DND-41 (cell line): ENCODE measurements around the gene MAPK13.
A peak's percentile ranks its signal among the peaks of the same experiment; 100 is the strongest.

Experiments used
- ATAC-seq: fragments of 200-7000 bp; cut with Tn5 transposase; 3 replicates; pipeline ENCODE4 v1.9.1; 2021; ENCODE audit warnings: low read depth; ENCODE audit not compliant: insufficient read depth
- DNase-seq: peaks from one replicate; pipeline ENCODE4 v3.0.0-alpha.2; 2020
- H2AFZ ChIP-seq: 2 replicates; pipeline ENCODE4 v1.6.0; 2012; ENCODE audit warnings: low read depth, low read length
- H3K27ac ChIP-seq: 2 replicates; pipeline ENCODE4 v1.5.1; 2012; ENCODE audit warnings: low read length, inconsistent platforms
- H3K27me3 ChIP-seq: fragments of 200-600 bp; sonication (generic); 2 replicates; pipeline ENCODE4 v1.6.0; 2012; ENCODE audit warnings: low read length, mild to moderate bottlenecking, inconsistent platforms; ENCODE audit not compliant: insufficient read depth, poor library complexity
- H3K36me3 ChIP-seq: 2 replicates; pipeline ENCODE4 v1.5.1; 2012; ENCODE audit warnings: low read length, inconsistent platforms; ENCODE audit not compliant: insufficient read depth
- H3K4me1 ChIP-seq: 2 replicates; pipeline ENCODE4 v1.5.1; 2012; ENCODE audit warnings: mild to moderate bottlenecking, low read length; ENCODE audit not compliant: insufficient read depth
- H3K4me2 ChIP-seq: 2 replicates; pipeline ENCODE4 v1.6.0; 2012; ENCODE audit warnings: mild to moderate bottlenecking, moderate library complexity, low read length, inconsistent platforms; ENCODE audit not compliant: insufficient read depth
- H3K4me3 ChIP-seq, 2 experiments: fragments of 200-600 bp in 1 of 2; shearing (Covaris generic) in 1 of 2; 2 replicates each; pipeline ENCODE4 v1.5.1; 2012 to 2016; ENCODE audit warnings: inconsistent platforms in 2 of 2, low read length in 2 of 2, mild to moderate bottlenecking in 2 of 2, low read depth in 1 of 2, moderate library complexity in 1 of 2
- H3K79me2 ChIP-seq: 2 replicates; pipeline ENCODE4 v1.6.0; 2012; ENCODE audit warnings: low read length, inconsistent platforms; ENCODE audit not compliant: insufficient read depth
- H3K9ac ChIP-seq: 2 replicates; pipeline ENCODE4 v1.6.0; 2012; ENCODE audit warnings: low read depth, mild to moderate bottlenecking, inconsistent platforms, low read length, moderate library complexity
- H3K9me3 ChIP-seq: 2 replicates; pipeline ENCODE4 v1.5.1; 2012; ENCODE audit warnings: low read length, moderate library complexity, mild to moderate bottlenecking, inconsistent platforms; ENCODE audit not compliant: insufficient read depth, severe bottlenecking
- H4K20me1 ChIP-seq: 2 replicates; pipeline ENCODE4 v1.6.0; 2012; ENCODE audit warnings: low read length; ENCODE audit not compliant: insufficient read depth
- CTCF ChIP-seq: IDR thresholded peaks from 2 replicates; pipeline ENCODE4 v1.5.1; 2012; ENCODE audit warnings: borderline replicate concordance, low read length, moderate library complexity, mild to moderate bottlenecking; ENCODE audit not compliant: poor library complexity, severe bottlenecking; ENCODE audit errors: extremely low read depth
- EZH2 ChIP-seq: IDR thresholded peaks from 3 replicates; pipeline ENCODE4 v1.6.1; 2012; ENCODE audit warnings: borderline replicate concordance, low read depth, mild to moderate bottlenecking, moderate library complexity, low read length, inconsistent platforms; ENCODE audit not compliant: severe bottlenecking

The MAPK13 gene

GRCh38 chr6:36099869-36100483 is 30.3 kb upstream of the MAPK13 start:
- peaks cover 53% of the 10 kb centered on the region for H3K36me3 ChIP-seq
- H3K27me3 ChIP-seq, result no peaks in the 10 kb centered on the region
- H3K9me3 ChIP-seq, result no peaks in the 10 kb centered on the region
- H3K4me2 ChIP-seq, result no peak overlapping the region
- no peaks in the 10 kb centered on the region for H3K79me2 ChIP-seq
- 0 out of 2 replicates have a peak, but pooled peaks cover 1% of the 10 kb centered on the region for H3K4me1 ChIP-seq
- H3K4me3 ChIP-seq, result no peak overlapping the region
- H4K20me1 ChIP-seq, result no peaks in the 10 kb centered on the region
- peak; percentile 51 for ATAC-seq
- H2AFZ ChIP-seq, result no peak overlapping the region
- H3K9ac ChIP-seq, result no peak overlapping the region
- H3K27ac ChIP-seq, result no peak overlapping the region
- TF ChIP-seq CTCF (no peak), EZH2 (no peak)
- DNase-seq, result no peak

GRCh38 chr6:36101691-36102090 is 28.6 kb upstream of the MAPK13 start:
- H3K9me3 ChIP-seq, result no peaks in the 10 kb centered on the region
- H4K20me1 ChIP-seq, result no peaks in the 10 kb centered on the region
- H3K4me3 ChIP-seq, result no peak overlapping the region
- no peaks in the 10 kb centered on the region for H3K4me1 ChIP-seq
- H3K27me3 ChIP-seq, result no peaks in the 10 kb centered on the region
- no peaks in the 10 kb centered on the region for H3K79me2 ChIP-seq
- no peak for DNase-seq
- no peak overlapping the region for H3K4me2 ChIP-seq
- TF ChIP-seq CTCF (no peak), EZH2 (no peak)
- no peak overlapping the region for H3K27ac ChIP-seq
- H3K36me3 ChIP-seq, result peaks cover 52% of the 10 kb centered on the region
- H2AFZ ChIP-seq, result no peak overlapping the region
- H3K9ac ChIP-seq, result no peak overlapping the region
- no peak for ATAC-seq

GRCh38 chr6:36102853-36103252 is 27.5 kb upstream of the MAPK13 start:
- no peak overlapping the region for H3K27ac ChIP-seq
- H3K9ac ChIP-seq, result no peak overlapping the region
- H3K27me3 ChIP-seq, result no peaks in the 10 kb centered on the region
- ATAC-seq, result no peak
- no peak overlapping the region for H3K4me2 ChIP-seq
- no peaks in the 10 kb centered on the region for H4K20me1 ChIP-seq
- H3K4me3 ChIP-seq, result no peak overlapping the region
- H2AFZ ChIP-seq, result no peak overlapping the region
- H3K4me1 ChIP-seq, result no peaks in the 10 kb centered on the region
- no peak for DNase-seq
- no peaks in the 10 kb centered on the region for H3K9me3 ChIP-seq
- TF ChIP-seq EZH2 (no peak), CTCF (no peak)
- H3K79me2 ChIP-seq, result no peaks in the 10 kb centered on the region
- H3K36me3 ChIP-seq, result peaks cover 52% of the 10 kb centered on the region

- Histone ChIP-seq H3K27ac (no peak overlapping the region), H3K27me3 (no peaks in the 10 kb centered on the region), H3K79me2 (no peaks in the 10 kb centered on the region), H3K4me1 (no peaks in the 10 kb centered on the region), H3K36me3 (peaks cover 71% of the 10 kb centered on the region), H4K20me1 (0 out of 2 replicates have a peak, but pooled peaks cover 2% of the 10 kb centered on the region), H3K9me3 (no peaks in the 10 kb centered on the region), H2AFZ (no peak overlapping the region), H3K4me2 (no peak overlapping the region), H3K9ac (no peak overlapping the region), H3K4me3 (no peak overlapping the region)
- DNase-seq (no peak), ATAC-seq (no peak)
- TF ChIP-seq EZH2 (no peak), CTCF (no peak)
These were observed 25.5 kb upstream of the MAPK13 start for GRCh38 chr6:36104836-36105235.
